Stimulated activated CD4-positive, alpha-beta T cell treated with anti-CD3 and anti-CD28 coated beads, Interleukin-4, amount 100 ng/mL, for 48 hours (primary cell): Measurements from ENCODE around the gene RACGAP1.
"Not testable (repeated sequence)": the region's sequence is repeated elsewhere in the genome, so short reads cannot be mapped to it uniquely, and the experiment has no call there.

Experiments
- DNase-seq, 2 donors: peaks; one replicate each; pipeline ENCODE4 v3.0.0-alpha.2; 2020; ENCODE audit warnings: low read depth in 2 of 2

The RACGAP1 gene

GRCh38 chr12:49986476-49986875, 38.8 kb downstream of the RACGAP1 start:
- not testable (repeated sequence) for DNase-seq

- DNase-seq, result no peak
Observed at GRCh38 chr12:49985981-49986380, 39.3 kb downstream of the RACGAP1 start.

DNA sequence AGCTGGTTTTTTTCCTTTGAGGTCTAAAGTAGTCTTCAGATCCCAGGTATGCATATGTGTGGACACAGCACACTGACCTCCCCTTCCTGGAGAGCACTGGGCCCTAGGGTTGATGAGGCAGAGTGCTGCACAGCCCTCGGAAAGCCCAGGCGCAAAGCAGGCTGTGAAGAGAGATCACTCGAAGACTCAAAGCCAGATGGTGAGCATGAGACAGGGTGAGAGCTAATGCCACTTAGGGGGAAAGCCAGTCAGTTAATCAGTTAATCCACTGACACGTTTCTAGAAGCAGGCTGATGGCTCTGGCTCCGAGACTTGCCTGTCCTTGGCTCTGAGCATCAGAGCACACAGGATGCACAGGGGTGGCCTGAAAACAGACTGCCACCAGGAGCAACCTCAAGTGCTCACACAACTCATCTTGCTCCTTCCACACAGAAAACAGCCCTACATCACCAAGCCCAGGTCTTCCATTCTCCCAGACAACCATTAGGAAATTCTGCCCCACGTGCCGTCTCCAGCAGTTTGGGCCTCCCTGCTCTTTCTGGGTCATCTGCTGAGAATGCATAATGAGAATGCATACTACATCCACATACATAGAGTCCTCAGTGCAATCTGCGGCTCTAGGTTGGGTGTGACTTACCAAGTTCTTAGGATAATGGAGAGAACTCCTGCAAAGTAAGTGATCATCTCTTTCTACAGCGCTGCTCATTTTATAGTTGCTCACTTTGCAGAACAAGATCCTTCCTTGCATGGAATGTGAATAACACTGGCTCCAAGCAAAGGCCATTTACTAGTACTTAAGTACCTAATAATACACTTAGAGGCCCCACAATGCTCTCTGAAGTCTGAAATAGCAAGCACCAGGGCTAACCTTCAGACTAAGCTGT, 40.6 kb downstream of the RACGAP1 start:
- DNase-seq, result no peak

- DNase-seq, result no peak
Observed at GRCh38 chr12:49983892-49984291, 41.4 kb downstream of the RACGAP1 start.

- no peak for DNase-seq
Observed at GRCh38 chr12:49982246-49983087, 42.8 kb downstream of the RACGAP1 start.

DNA sequence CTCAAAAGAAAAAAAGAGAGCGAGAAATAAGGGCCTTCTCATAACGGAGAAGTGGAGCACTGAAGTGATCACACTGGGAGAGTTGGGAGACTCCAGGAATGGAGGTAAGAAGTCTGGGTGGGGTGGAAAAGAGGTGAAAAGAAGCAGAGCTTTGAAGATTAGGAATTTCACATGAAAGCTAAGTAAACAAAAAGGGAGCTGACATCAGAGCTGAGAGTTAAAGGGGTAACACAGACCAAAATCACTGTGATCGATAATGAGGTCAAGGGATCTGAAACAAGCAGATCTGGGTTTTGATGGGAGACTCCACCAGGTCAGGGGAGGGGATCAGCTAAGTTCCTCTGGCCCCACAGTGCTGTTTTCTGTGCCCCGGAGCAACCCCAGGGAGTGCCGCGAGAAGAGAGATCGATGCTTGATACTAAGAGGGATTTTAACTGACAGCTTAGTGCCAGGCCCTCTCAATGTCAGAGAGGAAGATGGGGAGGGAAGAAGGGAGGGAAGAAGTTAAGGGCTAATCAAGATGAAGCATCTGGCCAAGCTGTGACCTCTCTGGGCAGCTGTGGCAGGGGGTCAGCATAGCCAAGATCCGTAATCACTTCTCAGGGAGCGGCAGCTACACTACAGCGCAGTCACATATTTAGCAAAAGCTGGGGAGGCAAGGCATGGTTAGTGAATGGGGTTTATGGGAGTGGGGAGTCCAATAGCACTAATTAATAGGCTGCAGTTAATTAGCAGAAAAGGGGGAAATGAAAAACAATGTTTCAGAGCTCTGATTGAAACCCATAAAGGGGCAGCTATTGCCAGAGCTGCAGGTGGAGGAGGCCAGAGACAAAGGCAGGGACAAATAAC, 44.6 kb downstream of the RACGAP1 start:
- no peak for DNase-seq

DNA sequence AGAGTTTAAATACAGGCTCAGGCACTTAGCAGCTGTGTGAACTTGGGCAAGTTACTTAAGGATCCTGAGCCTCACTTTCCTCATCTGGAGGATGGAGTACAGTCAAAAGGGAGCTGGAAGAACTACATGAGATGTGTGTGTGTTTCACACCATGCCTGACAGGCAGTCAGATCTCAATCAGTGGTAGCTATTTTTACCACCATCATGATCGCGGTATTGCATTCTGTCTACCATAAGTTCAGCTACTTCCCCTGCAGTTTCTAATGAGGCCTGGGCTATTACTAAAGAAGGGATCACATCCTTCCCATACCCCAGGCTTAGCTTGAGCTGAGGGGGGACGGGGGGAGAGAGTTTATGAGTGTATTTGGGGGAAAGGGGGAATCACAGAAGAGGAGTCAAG, 45.5 kb downstream of the RACGAP1 start:
- no peak for DNase-seq

DNA sequence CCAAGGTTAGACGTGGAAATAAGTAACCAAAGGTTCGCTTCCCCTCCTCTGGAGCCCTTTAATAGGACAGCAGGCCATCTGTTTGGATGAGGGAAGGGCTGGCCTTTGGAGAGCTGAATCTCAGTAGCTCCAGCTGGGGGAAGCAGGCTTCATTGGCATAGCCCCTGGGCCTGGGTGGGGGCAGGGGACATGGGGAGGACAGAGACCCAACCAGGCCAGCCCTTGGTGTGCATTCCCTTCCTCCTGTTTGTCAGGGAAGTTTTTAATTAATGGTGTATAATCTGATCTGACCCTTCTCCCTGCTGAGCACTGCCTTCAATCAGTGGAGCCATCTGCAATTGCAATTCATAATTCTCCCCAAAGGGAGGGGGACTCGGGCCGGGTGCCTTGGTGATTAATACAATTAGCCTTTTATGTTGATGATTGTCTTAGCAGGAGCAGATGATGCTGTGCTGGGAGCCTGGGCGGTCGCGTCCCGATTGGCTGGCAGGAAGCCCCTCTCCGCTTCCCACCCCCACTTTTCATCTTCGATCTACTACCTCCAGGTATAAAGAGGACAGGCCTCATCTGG, 46.2 kb downstream of the RACGAP1 start:
- no peak for DNase-seq

DNA sequence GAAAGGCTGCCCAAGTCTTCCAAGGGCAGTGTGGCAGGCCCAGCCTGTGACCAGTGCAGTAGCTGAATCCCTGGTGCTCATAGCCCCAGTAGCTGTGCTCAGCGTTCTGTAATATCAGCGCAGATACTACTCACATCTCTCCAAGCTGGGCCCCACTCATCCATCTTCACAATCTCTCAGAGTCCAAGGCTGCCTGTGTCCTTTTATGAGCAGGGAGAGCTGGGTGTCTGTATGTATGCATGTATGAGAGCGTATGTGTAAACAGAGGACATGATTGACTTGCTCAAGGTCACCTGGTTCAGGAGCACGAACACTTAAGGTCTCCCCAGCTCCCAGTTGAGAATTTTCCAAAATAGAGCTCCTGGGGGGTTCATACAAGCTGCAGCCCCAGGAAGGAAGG, 47.2 kb downstream of the RACGAP1 start:
- no peak for DNase-seq

- no peak for DNase-seq
Observed at GRCh38 chr12:49976557-49976956, 48.7 kb downstream of the RACGAP1 start.

DNA sequence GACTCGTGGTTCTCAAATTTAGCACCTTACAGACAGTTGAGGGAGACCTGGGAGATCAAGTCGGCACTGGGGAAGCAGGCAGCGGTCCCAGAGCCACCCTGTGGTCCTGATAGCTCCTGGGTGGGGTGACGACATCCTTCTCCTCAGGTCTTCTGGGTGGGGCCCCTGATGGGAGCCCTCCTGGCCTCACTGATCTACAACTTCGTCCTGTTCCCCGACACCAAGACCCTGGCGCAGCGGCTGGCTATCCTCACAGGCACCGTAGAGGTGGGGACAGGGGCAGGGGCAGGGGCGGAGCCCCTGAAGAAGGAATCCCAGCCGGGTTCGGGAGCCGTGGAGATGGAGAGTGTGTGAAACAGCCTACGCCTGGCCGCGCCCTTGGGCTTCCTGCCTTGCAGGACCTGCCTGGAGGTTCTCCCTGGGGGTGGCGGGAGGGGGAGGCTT, 50.0 kb downstream of the RACGAP1 start:
- no peak for DNase-seq

DNA sequence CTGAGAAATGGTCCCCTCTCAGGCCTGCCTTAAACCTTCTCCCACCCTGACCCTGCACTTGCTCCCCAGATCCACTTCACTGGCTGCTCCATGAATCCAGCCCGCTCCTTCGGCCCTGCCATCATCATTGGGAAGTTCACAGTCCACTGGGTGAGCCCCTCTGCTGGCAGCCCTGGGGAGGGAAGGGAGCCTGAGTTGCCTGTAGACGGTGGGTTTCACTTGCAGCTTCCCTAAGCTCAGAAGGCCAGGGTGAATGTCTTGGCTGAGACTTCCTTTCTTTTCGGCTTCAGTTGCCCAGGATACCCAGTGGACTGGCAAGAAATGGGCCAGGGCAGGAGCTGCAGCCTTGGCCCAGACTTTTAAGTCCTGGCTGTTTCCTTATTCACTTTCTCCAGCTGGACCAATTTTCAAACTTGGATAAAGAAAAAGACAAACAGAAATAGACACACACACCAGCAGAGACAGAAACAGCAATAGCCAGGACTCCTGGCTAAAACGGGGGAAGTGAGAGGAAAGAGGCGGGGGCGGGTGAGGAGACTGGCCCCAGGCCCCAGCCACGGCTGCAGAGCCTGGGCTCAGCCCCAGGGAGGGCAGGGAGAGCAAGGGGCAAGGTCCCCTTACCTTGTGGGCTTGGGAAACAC, 50.5 kb downstream of the RACGAP1 start:
- DNase-seq, result no peak

DNA sequence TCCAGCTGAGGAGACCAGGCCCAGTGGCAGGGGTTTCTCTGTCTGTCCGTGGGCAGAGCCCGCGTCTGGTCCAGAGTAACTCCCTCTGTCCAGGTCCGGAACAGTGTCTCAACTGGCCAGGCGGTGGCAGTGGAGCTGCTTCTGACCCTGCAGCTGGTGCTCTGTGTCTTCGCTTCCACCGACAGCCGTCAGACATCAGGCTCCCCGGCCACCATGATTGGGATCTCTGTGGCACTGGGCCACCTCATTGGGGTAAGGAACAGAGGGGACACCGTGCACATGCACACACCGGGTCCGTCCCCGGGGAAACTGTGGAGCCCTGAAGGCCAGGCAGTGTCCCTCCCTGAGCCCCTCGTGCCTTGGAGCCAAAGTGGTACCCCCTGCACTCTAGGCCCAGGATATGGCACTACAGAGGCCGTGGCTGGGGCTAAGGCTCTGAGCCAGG, 51.0 kb downstream of the RACGAP1 start:
- no peak for DNase-seq

GRCh38 chr12:49973361-49973830, 51.9 kb downstream of the RACGAP1 start:
- no peak for DNase-seq

- DNase-seq, result no peak
Observed at GRCh38 chr12:49972641-49973360, 52.5 kb downstream of the RACGAP1 start, which contains the start of gene AQP6. Gene AQP6 (plus strand): TSS chr12:49972947. CDS start chr12:49973174, 227 bp downstream.

GRCh38 chr12:49972129-49972528, 53.2 kb downstream of the RACGAP1 start:
- no peak for DNase-seq

- no peak for DNase-seq
Observed at GRCh38 chr12:49971141-49971540, 54.2 kb downstream of the RACGAP1 start.

DNA sequence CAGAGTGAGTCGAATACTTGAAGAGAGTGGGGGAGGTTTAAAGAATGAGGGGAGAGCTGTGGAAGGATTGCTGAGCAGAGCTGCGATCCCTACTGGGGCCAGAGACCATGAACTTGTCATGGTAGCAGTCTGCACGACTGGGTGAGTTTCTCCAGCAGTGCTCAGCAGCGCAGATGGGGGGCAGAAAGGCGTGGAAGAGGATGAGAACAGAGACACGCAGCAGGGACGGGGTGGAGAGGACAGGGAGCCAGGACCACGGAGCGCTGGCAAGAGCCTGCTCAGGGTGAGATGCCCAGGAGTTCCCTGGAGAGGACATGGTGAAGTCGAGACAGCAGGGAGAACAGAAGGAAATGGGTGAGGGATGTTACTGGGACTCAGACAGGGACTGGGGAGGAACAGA, 54.6 kb downstream of the RACGAP1 start:
- no peak for DNase-seq

GRCh38 chr12:49969651-49970429, 55.5 kb downstream of the RACGAP1 start:
- no peak for DNase-seq
